ENCODE data around the gene ZHX3.

The ZHX3 gene

DNA sequence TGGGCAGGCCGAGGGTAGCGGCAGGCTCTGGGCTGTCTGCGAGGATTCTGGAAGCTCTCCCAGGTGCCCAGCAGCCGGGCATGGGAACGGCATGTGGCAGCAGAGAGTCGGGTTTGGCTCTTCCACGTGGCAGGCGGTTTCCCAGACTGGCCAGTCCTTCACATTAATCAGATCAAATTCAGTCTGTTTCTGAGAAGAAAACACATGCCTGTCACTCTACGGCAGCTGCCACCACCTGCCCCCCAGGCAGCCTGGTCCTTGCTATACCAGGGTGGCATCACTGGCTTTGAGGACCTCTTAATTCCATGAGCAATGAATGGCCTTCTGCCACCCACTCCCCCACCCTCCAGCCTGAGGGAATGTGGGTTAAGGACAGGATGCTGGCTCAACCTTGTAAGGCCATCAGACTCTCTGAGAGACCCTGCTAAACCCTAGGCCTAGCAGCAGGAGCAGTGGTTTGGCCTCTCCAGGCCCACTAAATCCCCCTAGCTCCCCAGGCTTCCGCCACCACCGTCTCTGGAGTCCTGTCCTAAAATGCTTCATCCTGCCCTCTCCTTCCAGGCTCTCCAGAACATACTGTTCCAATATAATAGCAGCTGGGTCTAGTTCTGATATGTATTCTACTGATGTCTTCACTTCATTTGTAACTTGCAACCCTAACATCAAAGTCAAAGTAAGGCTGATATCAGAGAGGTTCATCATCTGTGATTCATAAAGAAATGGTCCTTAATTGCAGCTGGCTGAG, 132.3 kb downstream of the ZHX3 start:
- no peak for DNase-seq (ENCODE audit: low read depth)

DNA sequence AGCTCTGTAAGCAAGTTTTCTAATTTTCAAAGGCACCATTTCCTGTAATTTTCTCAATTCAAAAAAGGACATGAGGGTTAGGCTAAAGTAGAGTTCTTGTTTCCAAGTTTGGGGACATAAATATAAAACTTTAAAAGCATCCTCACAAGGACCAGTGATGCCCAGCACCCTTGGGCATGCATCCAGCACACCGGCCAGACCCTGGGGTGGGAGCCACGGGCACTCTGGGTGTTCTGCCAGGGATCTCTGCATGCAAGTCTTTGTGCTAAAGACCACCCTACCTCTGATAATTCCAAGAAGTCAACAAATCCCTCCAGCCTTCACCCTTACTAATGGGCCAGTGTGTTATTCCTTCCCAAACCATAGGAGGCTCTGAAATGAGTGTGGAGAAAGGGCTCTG, 133.7 kb downstream of the ZHX3 start:
- no peak for DNase-seq (ENCODE audit: low read depth)

GRCh38 chr20:41183391-41183790, 134.1 kb downstream of the ZHX3 start:
- DNase-seq (ENCODE audit: low read depth) = no peak

GRCh38 chr20:41182296-41183212, 135.0 kb downstream of the ZHX3 start:
- no peak for DNase-seq (ENCODE audit: low read depth)

DNA sequence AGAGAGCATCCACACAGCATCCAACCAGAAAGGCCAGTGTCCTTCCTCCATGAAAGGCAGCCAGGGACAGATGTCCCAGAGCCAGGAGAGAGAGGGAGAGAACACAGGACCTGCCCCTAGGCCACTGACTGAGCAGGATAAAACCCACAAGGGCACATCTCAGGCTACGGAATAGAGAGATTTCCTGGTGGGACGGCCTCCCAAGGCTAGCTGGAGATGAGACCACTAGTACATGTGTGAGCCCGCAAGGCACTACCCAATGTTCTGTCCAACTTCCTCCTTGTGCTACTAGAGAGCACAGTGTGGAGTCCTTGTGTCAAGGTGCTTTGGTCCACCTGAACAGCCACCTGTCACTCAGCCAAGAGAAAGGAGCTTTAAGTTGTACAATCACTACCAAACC, 136.0 kb downstream of the ZHX3 start:
- DNase-seq (ENCODE audit: low read depth) = no peak

DNA sequence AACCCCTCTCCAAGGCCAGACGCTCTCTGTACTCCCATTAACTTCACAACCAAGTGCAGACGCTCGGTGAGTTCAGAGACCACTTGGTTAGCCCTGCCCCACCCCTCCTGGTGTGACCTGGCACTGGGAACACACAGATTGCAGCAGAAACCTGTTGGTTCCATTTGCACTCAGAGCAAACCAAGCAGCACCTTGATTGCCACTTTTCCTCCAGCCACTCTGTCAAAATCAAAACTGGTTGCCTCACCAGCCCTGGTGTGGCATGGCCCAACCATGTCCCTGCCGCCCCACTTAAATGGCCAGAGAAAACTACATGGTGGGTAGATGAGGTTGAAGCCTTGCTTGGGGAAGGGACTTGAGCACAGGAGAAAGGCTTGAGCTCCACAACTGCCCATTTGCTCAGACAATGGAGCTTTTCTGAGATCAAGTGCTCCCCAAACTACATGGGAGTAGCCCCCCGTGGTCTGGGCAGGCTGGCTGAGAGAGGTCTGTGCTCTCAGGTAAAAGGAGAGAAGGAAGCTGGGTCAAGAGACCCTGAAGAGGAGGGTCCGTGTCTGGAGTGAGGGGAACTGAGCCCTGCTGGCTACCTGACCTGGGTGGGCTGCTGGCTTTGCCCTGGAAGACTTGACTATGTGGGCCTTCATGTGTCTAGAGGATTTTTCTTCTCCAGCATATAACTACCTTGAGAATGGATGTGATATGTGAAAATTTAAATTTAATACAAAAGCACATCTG, 136.8 kb downstream of the ZHX3 start:
- no peak for DNase-seq (ENCODE audit: low read depth)

- DNase-seq (ENCODE audit: low read depth) = no peak
Observed at GRCh38 chr20:41179961-41180360, 137.6 kb downstream of the ZHX3 start.

GRCh38 chr20:41178904-41179432, 138.6 kb downstream of the ZHX3 start:
- DNase-seq (ENCODE audit: low read depth) = no peak

DNA sequence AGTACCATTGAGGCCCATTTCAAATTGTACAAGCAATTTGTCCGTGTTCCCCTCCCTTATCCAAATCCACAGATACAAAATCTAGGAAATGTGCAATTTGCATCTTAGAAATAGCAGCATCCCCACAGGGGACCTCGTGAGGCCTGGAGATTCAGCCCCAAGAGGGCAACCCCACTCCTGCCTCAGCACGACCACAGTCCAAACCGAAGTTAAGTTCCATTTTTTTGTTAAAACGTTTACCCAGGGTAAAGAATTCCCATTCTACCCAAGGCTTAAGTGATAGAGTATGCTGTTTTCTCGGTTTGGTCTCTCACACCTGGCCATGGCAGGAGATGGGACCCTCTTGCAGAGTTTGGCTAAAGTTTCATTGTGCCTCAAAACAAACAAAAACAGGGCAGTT, 139.0 kb downstream of the ZHX3 start:
- no peak for DNase-seq (ENCODE audit: low read depth)

GRCh38 chr20:41177636-41178035, 139.9 kb downstream of the ZHX3 start:
- no peak for DNase-seq (ENCODE audit: low read depth)

DNA sequence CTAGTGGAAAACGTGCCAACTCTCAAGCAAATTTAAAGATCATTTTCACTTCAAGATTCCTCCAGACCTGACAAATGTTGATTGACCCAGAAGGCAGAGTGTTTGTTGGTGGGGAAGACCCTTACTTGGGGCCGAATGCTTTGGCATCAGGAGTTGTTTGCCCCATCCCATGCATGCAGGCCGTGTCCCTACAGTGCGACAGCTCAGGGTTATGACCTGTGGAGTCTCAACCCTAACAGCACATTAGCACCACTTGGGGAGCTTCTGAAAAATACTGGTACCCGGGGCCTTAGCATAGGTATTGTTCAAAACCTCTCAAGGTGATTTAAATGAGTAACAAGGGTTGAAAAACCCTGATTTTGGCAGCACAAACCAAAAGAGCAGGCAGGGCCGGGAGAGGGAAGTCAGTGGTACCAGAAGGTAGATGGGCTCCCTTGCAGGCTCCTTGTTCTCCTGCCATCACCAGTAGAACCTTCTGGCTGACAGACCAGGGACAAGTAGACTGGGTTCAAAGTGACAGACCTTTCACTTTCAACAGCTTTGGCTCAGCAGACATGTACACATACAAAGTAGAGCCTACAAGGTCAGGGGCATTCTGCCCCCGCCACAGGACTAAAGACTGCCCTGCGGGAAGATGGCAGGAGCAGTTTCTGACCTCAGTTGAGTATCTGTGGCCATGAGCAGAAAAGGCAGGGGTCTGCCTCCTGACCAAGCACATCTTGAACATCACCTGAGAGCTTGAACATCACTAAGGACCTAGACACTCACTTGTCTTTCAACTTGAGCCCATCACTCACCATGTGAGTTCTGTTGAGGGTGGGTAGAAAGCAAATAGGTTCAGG, 140.6 kb downstream of the ZHX3 start:
- DNase-seq (ENCODE audit: low read depth) = no peak

DNA sequence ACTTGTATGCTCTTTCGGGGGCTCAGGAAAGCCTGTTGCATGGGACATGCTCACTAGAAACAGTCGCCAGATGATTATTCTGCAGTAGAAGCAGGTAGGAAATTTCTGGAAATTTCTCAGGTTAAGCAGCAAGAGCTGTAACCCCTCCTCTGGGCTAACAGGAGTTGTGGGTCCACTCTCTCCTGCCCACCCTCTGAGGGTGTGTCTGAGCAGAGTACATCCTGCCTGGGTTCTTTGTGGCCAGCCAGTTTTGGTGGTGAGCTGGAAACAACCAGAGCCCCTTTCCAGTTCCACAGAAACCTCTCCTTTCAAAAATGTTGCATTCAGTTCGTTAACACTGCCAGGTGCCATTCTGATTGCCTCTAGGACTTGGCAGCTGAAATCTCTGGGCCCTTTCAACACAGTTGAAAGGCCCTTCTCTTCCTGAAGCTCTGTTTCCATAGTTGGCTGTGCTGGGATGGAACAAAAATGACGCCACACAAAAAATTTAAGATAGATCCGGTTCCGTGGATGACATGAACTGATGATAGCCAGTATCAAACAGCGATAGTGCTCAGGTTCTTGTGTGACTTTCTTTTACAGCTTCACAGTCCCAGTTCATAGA, 141.7 kb downstream of the ZHX3 start:
- DNase-seq (ENCODE audit: low read depth) = no peak

DNA sequence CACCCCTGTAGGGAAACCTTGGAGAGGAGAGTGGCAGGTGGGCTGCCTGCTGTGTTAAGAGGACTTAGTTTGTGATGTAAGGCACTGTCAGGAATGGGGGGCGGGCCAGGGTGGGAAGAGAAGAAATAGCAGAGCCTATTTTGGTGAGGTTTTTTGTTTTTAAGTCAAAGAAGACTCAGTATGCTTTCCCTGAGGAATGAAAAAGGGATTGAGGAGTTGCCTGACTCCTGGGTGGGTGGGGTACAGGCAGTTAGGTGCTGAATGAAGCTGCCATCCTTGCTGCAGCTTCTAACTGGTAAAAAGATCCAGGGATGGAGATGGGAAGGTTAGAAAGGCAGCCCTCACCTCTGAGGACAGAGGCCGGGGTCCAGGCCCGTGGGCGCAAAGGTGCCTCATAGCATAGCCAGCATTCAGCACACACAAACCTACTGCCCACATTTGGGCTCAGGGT, 142.3 kb downstream of the ZHX3 start:
- DNase-seq (ENCODE audit: low read depth) = no peak

DNA sequence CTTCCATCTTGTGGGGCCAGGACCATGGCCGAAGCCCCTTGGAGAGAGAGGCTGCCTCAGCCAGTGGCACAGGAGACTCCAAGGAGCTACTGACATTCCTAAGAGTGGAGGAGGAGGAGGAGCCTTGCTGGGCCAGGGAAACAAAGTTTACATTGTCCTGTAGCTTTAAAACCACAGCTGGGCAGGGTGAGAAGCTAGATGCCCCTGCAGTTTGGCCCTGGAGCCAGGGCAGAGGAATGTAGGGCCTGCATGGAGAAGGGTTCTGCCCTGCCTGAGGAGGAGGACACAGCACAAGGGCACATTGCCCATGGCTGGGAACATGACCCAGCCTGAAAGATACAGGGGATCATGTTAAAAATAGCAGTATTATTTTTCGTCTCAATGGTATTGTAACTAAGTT, 142.7 kb downstream of the ZHX3 start:
- no peak for DNase-seq (ENCODE audit: low read depth)

- no peak for DNase-seq (ENCODE audit: low read depth)
Observed at GRCh38 chr20:41174373-41174772, 143.2 kb downstream of the ZHX3 start.

DNA sequence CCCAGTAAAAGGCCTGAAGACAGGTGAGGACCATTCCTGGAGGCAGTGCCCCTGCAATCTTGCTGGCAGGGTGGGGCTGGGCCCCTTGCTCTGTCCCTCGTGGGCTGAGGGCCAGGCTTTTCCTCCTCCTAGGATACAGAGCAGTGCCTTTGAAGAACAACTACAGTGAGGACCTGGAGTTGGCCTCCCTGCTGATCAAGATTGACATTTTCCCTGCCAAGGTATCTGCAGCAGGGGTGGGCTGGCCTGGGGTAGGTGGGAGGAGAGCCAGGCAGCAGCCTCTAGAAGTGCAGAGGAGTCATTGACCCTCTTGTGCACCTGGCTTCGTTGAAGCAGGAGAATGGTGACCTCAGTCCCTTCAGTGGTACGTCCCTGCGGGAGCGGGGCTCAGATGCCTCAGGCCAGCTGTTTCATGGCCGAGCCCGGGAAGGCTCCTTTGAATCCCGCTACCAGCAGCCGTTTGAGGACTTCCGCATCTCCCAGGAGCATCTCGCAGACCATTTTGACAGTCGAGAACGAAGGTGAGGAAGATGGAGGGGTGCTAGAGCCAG, 143.7 kb downstream of the ZHX3 start:
- no peak for DNase-seq (ENCODE audit: low read depth)

DNA sequence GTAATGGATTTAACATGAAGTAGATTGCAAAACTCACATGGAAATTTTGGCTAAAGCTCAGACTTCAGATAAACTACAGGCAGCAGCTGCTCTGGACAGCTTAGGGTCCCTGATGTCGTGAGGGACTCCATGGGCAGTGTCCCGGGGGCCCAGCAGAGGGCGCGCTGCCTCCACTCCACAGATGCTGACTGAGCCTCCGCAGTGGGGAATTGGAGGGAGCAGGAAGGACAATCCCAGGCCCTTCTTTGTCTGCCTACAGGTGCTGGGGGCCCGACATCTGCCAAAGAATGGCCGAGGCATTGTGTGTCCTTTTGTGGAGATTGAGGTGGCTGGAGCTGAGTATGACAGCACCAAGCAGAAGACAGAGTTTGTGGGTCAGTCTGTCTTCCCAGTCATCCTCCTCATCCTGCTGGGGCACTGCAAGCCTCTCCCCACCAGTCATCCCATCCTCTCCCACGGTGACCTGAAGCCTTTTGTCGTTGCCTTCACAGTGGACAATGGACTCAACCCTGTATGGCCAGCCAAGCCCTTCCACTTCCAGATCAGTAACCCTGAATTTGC, 144.3 kb downstream of the ZHX3 start:
- DNase-seq (ENCODE audit: low read depth) = peak; percentile 22

GRCh38 chr20:41172296-41173140, 145.0 kb downstream of the ZHX3 start:
- no peak for DNase-seq (ENCODE audit: low read depth)

DNA sequence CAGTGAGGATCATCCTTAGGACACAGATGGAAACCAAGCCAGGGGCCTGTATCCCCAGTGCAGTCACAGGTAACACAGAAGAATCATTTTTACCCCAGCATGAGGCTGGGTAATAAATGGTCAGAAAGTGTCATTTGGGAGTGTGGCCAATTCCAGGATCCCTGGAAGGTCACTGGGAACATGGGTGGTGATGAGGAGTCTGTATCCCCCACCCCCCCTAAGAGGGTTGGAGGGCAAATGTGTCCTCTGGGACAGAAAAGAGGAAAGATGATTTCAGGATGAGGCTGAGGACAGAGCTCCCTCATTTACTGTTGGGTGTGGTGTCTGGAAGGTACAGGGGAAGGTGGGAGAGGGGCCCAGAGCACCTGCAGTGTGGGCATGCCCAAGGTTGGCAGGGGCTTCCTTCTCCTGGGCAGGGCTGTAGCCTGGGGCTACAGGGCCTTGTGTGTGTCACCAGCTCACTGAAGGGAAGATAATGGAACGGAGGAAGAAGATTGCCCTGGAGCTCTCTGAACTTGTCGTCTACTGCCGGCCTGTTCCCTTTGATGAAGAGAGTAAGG, 145.7 kb downstream of the ZHX3 start:
- DNase-seq (ENCODE audit: low read depth) = no peak

Data from CMK (cell line).